HepG2 (cell line): ENCODE results near the gene DTYMK. TPM values are rescaled to one million over a fixed set of nuclear protein-coding genes. Genes with fewer than 3 reads are reported as not detected.

Experiments
- AGO2 ChIP-seq: fragments of 200-400 bp; formaldehyde crosslinking; optimal IDR thresholded peaks from 2 replicates; pipeline ENCODE3; 2017; ENCODE audit warnings: mild to moderate bottlenecking, low read depth, low read length, moderate library complexity
- ARID2 ChIP-seq: sonication (generic); formaldehyde crosslinking; IDR thresholded peaks from 2 replicates; pipeline ENCODE4 v1.8.1; 2022; ENCODE audit warnings: mild to moderate bottlenecking, missing genetic modification reagents, borderline replicate concordance
- CBFB ChIP-seq: sonication (generic); formaldehyde crosslinking; IDR thresholded peaks from 2 replicates; pipeline ENCODE4 v1.4.0; 2020; ENCODE audit warnings: missing genetic modification reagents
- CENPT ChIP-seq: sonication (generic); formaldehyde crosslinking; IDR thresholded peaks from 2 replicates; pipeline ENCODE4 v1.8.0; 2022; ENCODE audit warnings: low read depth, mild to moderate bottlenecking, moderate library complexity, missing genetic modification reagents
- HIVEP1 ChIP-seq: sonication (generic); formaldehyde crosslinking; IDR thresholded peaks from 2 replicates; pipeline ENCODE4 v1.4.0; 2020; ENCODE audit warnings: mild to moderate bottlenecking, missing genetic modification reagents
- JUND ChIP-seq: sonication (generic); formaldehyde crosslinking; IDR thresholded peaks from 2 replicates; pipeline ENCODE4 v1.8.0; 2022; ENCODE audit warnings: mild to moderate bottlenecking, missing genetic modification reagents
- NCOA2 ChIP-seq: sonication (generic); formaldehyde crosslinking; IDR thresholded peaks from 2 replicates; pipeline ENCODE4 v1.8.0; 2022; ENCODE audit warnings: inconsistent platforms
- NFE2L1 ChIP-seq: sonication (generic); formaldehyde crosslinking; IDR thresholded peaks from 2 replicates; pipeline ENCODE4 v1.4.0; 2020; ENCODE audit warnings: missing genetic modification reagents, mild to moderate bottlenecking, borderline replicate concordance
- SAP130 ChIP-seq: IDR thresholded peaks from 2 replicates; pipeline ENCODE4 v1.6.1; 2016; ENCODE audit warnings: low read depth
- SMYD3 ChIP-seq: sonication (generic); formaldehyde crosslinking; IDR thresholded peaks from 2 replicates; pipeline ENCODE4 v1.8.1; 2023; ENCODE audit warnings: mild to moderate bottlenecking, missing genetic modification reagents
- SNAI1 ChIP-seq: sonication (generic); formaldehyde crosslinking; IDR thresholded peaks from 2 replicates; pipeline ENCODE4 v1.5.0; 2020; ENCODE audit warnings: mild to moderate bottlenecking, missing genetic modification reagents, borderline replicate concordance
- SNAPC5 ChIP-seq: sonication (generic); formaldehyde crosslinking; IDR thresholded peaks from 2 replicates; pipeline ENCODE4 v1.8.1; 2023; ENCODE audit warnings: mild to moderate bottlenecking, missing genetic modification reagents, borderline replicate concordance
- TFDP1 ChIP-seq: IDR thresholded peaks from 2 replicates; pipeline ENCODE4 v1.6.1; 2016; ENCODE audit warnings: missing compliant biosample characterization, missing genetic modification reagents, borderline replicate concordance
- TGIF2 ChIP-seq: IDR thresholded peaks from 2 replicates; pipeline ENCODE4 v1.6.1; 2016; ENCODE audit warnings: control low read depth, missing compliant biosample characterization
- ZC3H4 ChIP-seq: sonication (generic); formaldehyde crosslinking; IDR thresholded peaks from 2 replicates; pipeline ENCODE4 v1.4.0; 2020; ENCODE audit warnings: missing genetic modification reagents, borderline replicate concordance
- ZNF124 ChIP-seq: sonication (generic); formaldehyde crosslinking; IDR thresholded peaks from 2 replicates; pipeline ENCODE4 v1.4.0; 2020; ENCODE audit warnings: missing genetic modification reagents
- ZNF205 ChIP-seq: IDR thresholded peaks from 2 replicates; pipeline ENCODE4 v1.6.1; 2018; ENCODE audit warnings: missing biosample characterization, missing genetic modification reagents
- ZNF260 ChIP-seq: sonication (generic); formaldehyde crosslinking; IDR thresholded peaks from 2 replicates; pipeline ENCODE4 v1.4.0; 2020; ENCODE audit warnings: missing genetic modification reagents, low read depth, mild to moderate bottlenecking, borderline replicate concordance
- ZNF317 ChIP-seq: sonication (generic); formaldehyde crosslinking; IDR thresholded peaks from 2 replicates; pipeline ENCODE4 v1.5.0; 2020; ENCODE audit warnings: mild to moderate bottlenecking, missing genetic modification reagents
- ZNF34 ChIP-seq: sonication (generic); formaldehyde crosslinking; IDR thresholded peaks from 2 replicates; pipeline ENCODE4 v1.4.0; 2020; ENCODE audit warnings: mild to moderate bottlenecking, missing genetic modification reagents, borderline replicate concordance
- ZNF446 ChIP-seq: sonication (generic); formaldehyde crosslinking; IDR thresholded peaks from 2 replicates; pipeline ENCODE4 v1.5.0; 2020; ENCODE audit warnings: mild to moderate bottlenecking, missing genetic modification reagents
- ZNF451 ChIP-seq: sonication (generic); formaldehyde crosslinking; IDR thresholded peaks from 2 replicates; pipeline ENCODE4 v1.5.0; 2020; ENCODE audit warnings: mild to moderate bottlenecking, missing genetic modification reagents
- ZNF468 ChIP-seq: sonication (generic); formaldehyde crosslinking; IDR thresholded peaks from 2 replicates; pipeline ENCODE4 v1.8.0; 2022; ENCODE audit warnings: mild to moderate bottlenecking, moderate library complexity, missing genetic modification reagents
- ZNF605 ChIP-seq: sonication (generic); formaldehyde crosslinking; IDR thresholded peaks from 2 replicates; pipeline ENCODE4 v1.8.0; 2022; ENCODE audit warnings: mild to moderate bottlenecking, missing genetic modification reagents
- ZNF775 ChIP-seq: sonication (generic); formaldehyde crosslinking; IDR thresholded peaks from 2 replicates; pipeline ENCODE4 v1.4.0; 2020; ENCODE audit warnings: missing genetic modification reagents, mild to moderate bottlenecking, moderate library complexity, borderline replicate concordance
- ZNF792 ChIP-seq: IDR thresholded peaks from 2 replicates; pipeline ENCODE4 v1.6.1; 2016
- ZSCAN5A ChIP-seq: sonication (generic); formaldehyde crosslinking; IDR thresholded peaks from 2 replicates; pipeline ENCODE4 v1.8.0; 2022; ENCODE audit warnings: mild to moderate bottlenecking, missing genetic modification reagents, borderline replicate concordance
- polyA plus RNA-seq, 8 experiments: library from polyadenylated mRNA; depleted of rRNA in 3 of 8; stranded (reverse) in 7 of 8; unstranded in 1 of 8; fragments of >200 nt; fragmentation: Illumina TruSeq in 4 of 8; extraction: Trizol in 4 of 8; gene quantifications; 2 replicates each; pipeline versions ENCODE4 v1.2.1 to v1.2.3, GENCODE V29; 2011 to 2016; ENCODE audit warnings: low read depth in 4 of 8, missing spikeins in 1 of 8, mixed read lengths in 1 of 8; ENCODE audit not compliant: insufficient read depth in 1 of 8
- total RNA-seq, 5 experiments: library from RNA; depleted of rRNA; stranded (reverse); fragments of >200 nt; fragmentation: Illumina TruSeq; extraction: Trizol; gene quantifications; 2 replicates each; pipeline ENCODE4 v1.2.3, GENCODE V29; 2016; ENCODE audit warnings: low read depth in 1 of 5
- TF ChIP-seq, protein P1 (sequence below): sonication (generic); formaldehyde crosslinking; IDR thresholded peaks from 2 replicates; pipeline ENCODE4 v1.4.0; 2020; ENCODE audit warnings: missing genetic modification reagents
- TF ChIP-seq, protein P2 (sequence below): IDR thresholded peaks from 2 replicates; pipeline ENCODE4 v1.6.1; 2016; ENCODE audit warnings: mild to moderate bottlenecking, missing biosample characterization, missing genetic modification reagents

Gene DTYMK
- total and polyA plus RNA-seq, 2 of the 13 experiments (the other 11 are each of a cell fraction or from before 2014, with no cell fraction given), result 57.5 to 134 TPM

DNA sequence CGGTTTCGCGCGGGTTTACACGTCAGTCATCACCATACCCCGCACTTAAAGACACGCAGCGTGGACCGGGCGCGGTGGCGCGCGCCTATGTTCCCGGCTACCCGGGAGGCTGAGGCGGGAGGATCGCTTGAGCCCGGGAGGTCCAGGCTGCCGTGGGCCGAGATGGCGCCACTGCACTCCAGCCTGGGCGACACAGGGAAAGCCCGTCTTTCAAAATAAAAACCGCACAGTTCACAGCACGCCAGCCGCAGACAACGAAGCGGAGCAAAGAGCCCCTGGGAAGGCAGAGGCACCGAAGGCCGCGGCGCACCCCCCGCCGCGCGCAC lies 328 bp downstream of the DTYMK start (continued):
- no peak for TF ChIP-seq TGIF2 (CRISPR knock-in tag)
- no peak for TF ChIP-seq ZNF124
- TF ChIP-seq JUND, result 0 out of 2 replicates have a peak, but pooled peaks have one; percentile 6
- TF ChIP-seq SNAI1 (CRISPR knock-in tag), result peak; percentile 68; the same call in 1 of the 2 replicates
- TF ChIP-seq CBFB (CRISPR knock-in tag), result 0 out of 2 replicates have a peak, but pooled peaks have one; percentile 16
- TF ChIP-seq AGO2, result peak; percentile 64
- TF ChIP-seq ARID2 (CRISPR knock-in tag), result peak; percentile 70
- no peak for TF ChIP-seq SAP130 (CRISPR knock-in tag)
- TF ChIP-seq, protein P1, sequence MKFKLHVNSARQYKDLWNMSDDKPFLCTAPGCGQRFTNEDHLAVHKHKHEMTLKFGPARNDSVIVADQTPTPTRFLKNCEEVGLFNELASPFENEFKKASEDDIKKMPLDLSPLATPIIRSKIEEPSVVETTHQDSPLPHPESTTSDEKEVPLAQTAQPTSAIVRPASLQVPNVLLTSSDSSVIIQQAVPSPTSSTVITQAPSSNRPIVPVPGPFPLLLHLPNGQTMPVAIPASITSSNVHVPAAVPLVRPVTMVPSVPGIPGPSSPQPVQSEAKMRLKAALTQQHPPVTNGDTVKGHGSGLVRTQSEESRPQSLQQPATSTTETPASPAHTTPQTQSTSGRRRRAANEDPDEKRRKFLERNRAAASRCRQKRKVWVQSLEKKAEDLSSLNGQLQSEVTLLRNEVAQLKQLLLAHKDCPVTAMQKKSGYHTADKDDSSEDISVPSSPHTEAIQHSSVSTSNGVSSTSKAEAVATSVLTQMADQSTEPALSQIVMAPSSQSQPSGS, result no peak
- TF ChIP-seq ZNF34, result no peak
- TF ChIP-seq ZNF260, result no peak
- TF ChIP-seq SMYD3 (CRISPR knock-in tag), result peak; percentile 60
- TF ChIP-seq ZNF605 (CRISPR knock-in tag), result 0 out of 2 replicates have a peak, but pooled peaks have one; percentile 30
- TF ChIP-seq HIVEP1 (CRISPR knock-in tag), result peak; percentile 67; the same call in 1 of the 2 replicates
- peak; percentile 45; the same call in 1 of the 2 replicates for TF ChIP-seq ZC3H4 (CRISPR knock-in tag)
- TF ChIP-seq ZNF451 (CRISPR knock-in tag), result 0 out of 2 replicates have a peak, but pooled peaks have one; percentile 1
- peak; percentile 84 for TF ChIP-seq ZNF317
- no peak for TF ChIP-seq ZNF775 (CRISPR knock-in tag)
- 0 out of 2 replicates have a peak, but pooled peaks have one; percentile 67 for TF ChIP-seq SNAPC5
- no peak for TF ChIP-seq TFDP1 (CRISPR knock-in tag)
- TF ChIP-seq, protein P2, sequence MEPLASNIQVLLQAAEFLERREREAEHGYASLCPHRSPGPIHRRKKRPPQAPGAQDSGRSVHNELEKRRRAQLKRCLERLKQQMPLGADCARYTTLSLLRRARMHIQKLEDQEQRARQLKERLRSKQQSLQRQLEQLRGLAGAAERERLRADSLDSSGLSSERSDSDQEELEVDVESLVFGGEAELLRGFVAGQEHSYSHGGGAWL, result peak; percentile 4; the same call in 1 of the 2 replicates
- TF ChIP-seq ZNF205 (CRISPR knock-in tag), result no peak
- TF ChIP-seq NCOA2 (CRISPR knock-in tag), result no peak
- TF ChIP-seq CENPT (CRISPR knock-in tag), result no peak
- TF ChIP-seq ZNF446 (CRISPR knock-in tag), result no peak
- 0 out of 2 replicates have a peak, but pooled peaks have one; percentile 56 for TF ChIP-seq NFE2L1
- no peak for TF ChIP-seq ZNF792 (CRISPR knock-in tag)
- TF ChIP-seq ZNF468 (CRISPR knock-in tag), result 0 out of 2 replicates have a peak, but pooled peaks have one; percentile 14
- TF ChIP-seq ZSCAN5A (CRISPR knock-in tag), result peak; percentile 73; the same call in 1 of the 2 replicates
